HepG2 (cell line): Measurements from ENCODE around the gene P2RY11. TPM values are rescaled to one million over a fixed set of nuclear protein-coding genes. Genes with fewer than 3 reads are reported as not detected.
A peak's percentile ranks its signal among the peaks of the same experiment; 100 is the strongest.

Experiments used
- ATAC-seq: fragments of 200-7000 bp; cut with Tn5 transposase; 3 replicates; pipeline ENCODE4 v1.9.1; 2020; ENCODE audit warnings: mild to moderate bottlenecking, moderate library complexity
- BruUV-seq: library from RNA; stranded (reverse); fragments of 400-500 nt; replicated peaks from 2 replicates; lab custom pipeline; 2021; lab: Mats Ljungman, UMichigan
- CTCF ChIA-PET: fragments of 300-600 bp; formaldehyde crosslinking; extraction: SDS; loops from one replicate; lab custom pipeline; 2021; ENCODE audit warnings: low total read pairs, inconsistent platforms, low intra/inter-chr PET ratio; lab: Yijun Ruan, JAX
- POLR2A ChIA-PET: fragments of 350-600 bp; sonication (Branson Sonifier 250); formaldehyde crosslinking; loops from one replicate; lab custom pipeline; 2020; ENCODE audit warnings: antibody characterized with exemption, inconsistent platforms; lab: Yijun Ruan, JAX
- DNase-seq: peaks from one replicate; pipeline ENCODE4 v3.0.0-alpha.2; 2015; ENCODE audit warnings: low spot score
- FAIRE-seq: peaks from 3 replicates; lab custom pipeline; 2011; peaks lifted over from hg19 to GRCh38; lab: Jason Lieb, UNC
- H2AFZ ChIP-seq: one replicate; pipeline ENCODE4 v1.6.1; 2011; ENCODE audit warnings: low read length, inconsistent platforms
- H3K27ac ChIP-seq: fragments of 300-600 bp; 3 replicates; pipeline ENCODE4 v1.8.0; 2011; ENCODE audit warnings: mixed run types, mild to moderate bottlenecking, mixed read lengths, low read length, inconsistent platforms; ENCODE audit not compliant: insufficient read depth; ENCODE audit errors: extremely low read length
- H3K27me3 ChIP-seq, 2 experiments: fragments of 200-600 bp in 1 of 2; 2 replicates in 1 of 2; 3 replicates in 1 of 2; pipeline versions ENCODE4 v1.6.0 to v1.8.0; 2011; ENCODE audit warnings: low read length in 2 of 2, mild to moderate bottlenecking in 2 of 2, moderate library complexity in 2 of 2, inconsistent platforms in 1 of 2; ENCODE audit not compliant: insufficient read depth in 2 of 2, control insufficient read depth in 1 of 2
- H3K36me3 ChIP-seq, 2 experiments: fragments of 200-600 bp in 1 of 2; replicated peaks in 1 of 2; 2 replicates in 1 of 2; 3 replicates in 1 of 2; pipeline versions ENCODE4 v1.5.1 to v1.8.0; 2011; ENCODE audit warnings: low read length in 2 of 2, inconsistent platforms in 1 of 2; ENCODE audit not compliant: insufficient read depth in 2 of 2, control insufficient read depth in 1 of 2
- H3K4me1 ChIP-seq: 2 replicates; pipeline ENCODE4 v1.5.1; 2012; ENCODE audit warnings: low read length, inconsistent platforms; ENCODE audit not compliant: insufficient read depth
- H3K4me2 ChIP-seq: 2 replicates; pipeline ENCODE4 v1.6.0; 2011; ENCODE audit warnings: low read depth, low read length, inconsistent platforms
- H3K4me3 ChIP-seq, 3 experiments: fragments of 200-600 bp in 1 of 3; sonication (generic), shearing (Covaris generic) in 1 of 3; replicated peaks in 1 of 3; 2 replicates each; pipeline ENCODE4 v1.5.1; 2011 to 2016; ENCODE audit warnings: low read length in 3 of 3, inconsistent platforms in 2 of 3, low read depth in 2 of 3, mild to moderate bottlenecking in 2 of 3, control low read depth in 1 of 3, mixed read lengths in 1 of 3; ENCODE audit not compliant: insufficient read depth in 1 of 3
- H3K79me2 ChIP-seq: one replicate; pipeline ENCODE4 v1.6.1; 2011; ENCODE audit warnings: low read length, inconsistent platforms; ENCODE audit not compliant: insufficient read depth
- H3K9ac ChIP-seq: 2 replicates; pipeline ENCODE4 v1.6.0; 2011; ENCODE audit warnings: mild to moderate bottlenecking, low read depth, low read length, inconsistent platforms; ENCODE audit not compliant: insufficient read depth
- H3K9me3 ChIP-seq: 2 replicates; pipeline ENCODE4 v1.5.1; 2012; ENCODE audit warnings: mild to moderate bottlenecking, low read length
- H4K20me1 ChIP-seq: 2 replicates; pipeline ENCODE4 v1.6.0; 2011; ENCODE audit warnings: inconsistent platforms, mild to moderate bottlenecking, low read length, moderate library complexity; ENCODE audit not compliant: insufficient read depth
- GABPB1 ChIP-seq: IDR thresholded peaks from 2 replicates; pipeline ENCODE4 v1.6.1; 2016; ENCODE audit warnings: mild to moderate bottlenecking, missing genetic modification reagents, moderate library complexity, missing compliant biosample characterization
- NR2C2 ChIP-seq: sonication (generic); formaldehyde crosslinking; IDR thresholded peaks from 2 replicates; pipeline ENCODE4 v1.4.0; 2020; ENCODE audit warnings: missing genetic modification reagents, mild to moderate bottlenecking, moderate library complexity, borderline replicate concordance
- RARA ChIP-seq: IDR thresholded peaks from 2 replicates; pipeline ENCODE4 v1.6.1; 2016; ENCODE audit warnings: missing genetic modification reagents, missing compliant biosample characterization
- REXO4 ChIP-seq: sonication (generic); formaldehyde crosslinking; IDR thresholded peaks from 2 replicates; pipeline ENCODE4 v1.8.0; 2022; ENCODE audit warnings: missing genetic modification reagents, mild to moderate bottlenecking, borderline replicate concordance
- RXRA ChIP-seq: sonication (generic); formaldehyde crosslinking; IDR thresholded peaks from 2 replicates; pipeline ENCODE4 v1.5.1; 2020; ENCODE audit warnings: missing genetic modification reagents
- SMC3 ChIP-seq: IDR thresholded peaks from 2 replicates; pipeline ENCODE4 v1.6.1; 2011; ENCODE audit warnings: low read length, improper control_type of control experiment
- THAP8 ChIP-seq: sonication (generic); formaldehyde crosslinking; IDR thresholded peaks from 2 replicates; pipeline ENCODE4 v1.5.1; 2020; ENCODE audit warnings: missing genetic modification reagents, mild to moderate bottlenecking, borderline replicate concordance
- ZFP36L1 ChIP-seq: sonication (generic); formaldehyde crosslinking; IDR thresholded peaks from 2 replicates; pipeline ENCODE4 v1.8.0; 2022; ENCODE audit warnings: mild to moderate bottlenecking, missing genetic modification reagents, moderate library complexity
- ZNF230 ChIP-seq: sonication (generic); formaldehyde crosslinking; IDR thresholded peaks from 2 replicates; pipeline ENCODE4 v1.4.0; 2020; ENCODE audit warnings: mild to moderate bottlenecking, missing genetic modification reagents
- ZNF30 ChIP-seq: sonication (generic); formaldehyde crosslinking; IDR thresholded peaks from 2 replicates; pipeline ENCODE4 v1.5.0; 2020; ENCODE audit warnings: mild to moderate bottlenecking, missing genetic modification reagents
- ZNF34 ChIP-seq: sonication (generic); formaldehyde crosslinking; IDR thresholded peaks from 2 replicates; pipeline ENCODE4 v1.4.0; 2020; ENCODE audit warnings: mild to moderate bottlenecking, missing genetic modification reagents, borderline replicate concordance
- ZNF646 ChIP-seq: sonication (generic); formaldehyde crosslinking; IDR thresholded peaks from 2 replicates; pipeline ENCODE4 v1.9.0; 2021; ENCODE audit warnings: mild to moderate bottlenecking, missing genetic modification reagents
- ZNF770 ChIP-seq: sonication (generic); formaldehyde crosslinking; IDR thresholded peaks from 2 replicates; pipeline ENCODE4 v1.5.0; 2020; ENCODE audit warnings: mild to moderate bottlenecking, missing genetic modification reagents
- WGBS: methylation state at CpG from one replicate; pipeline ENCODE4 v1.1.6; 2017; ENCODE audit warnings: low lambda C conversion rate; 5-methylcytosine and 5-hydroxymethylcytosine counted together
- in situ Hi-C: cut with HindIII; loops from 2 replicates; pipeline ENCODE4 v1.10.0; 2017; ENCODE audit warnings: low pct_unique_long_range_greater_than_20kb; ENCODE audit not compliant: extremely low pct_ligation_motif_present
- intact Hi-C: fragments of 100-400 bp; cut with micrococcal nuclease; formaldehyde crosslinking; loops from one replicate; pipeline ENCODE4 v1.10.0; 2022; ENCODE audit not compliant: unreplicated experiment
- polyA plus RNA-seq, 8 experiments: library from polyadenylated mRNA; depleted of rRNA in 3 of 8; stranded (reverse) in 7 of 8; unstranded in 1 of 8; fragments of >200 nt; fragmentation: Illumina TruSeq in 4 of 8; extraction: Trizol in 4 of 8; gene quantifications; 2 replicates each; pipeline versions ENCODE4 v1.2.1 to v1.2.3, GENCODE V29; 2011 to 2016; ENCODE audit warnings: low read depth in 4 of 8, missing spikeins in 1 of 8, mixed read lengths in 1 of 8; ENCODE audit not compliant: insufficient read depth in 1 of 8
- total RNA-seq, 5 experiments: library from RNA; depleted of rRNA; stranded (reverse); fragments of >200 nt; fragmentation: Illumina TruSeq; extraction: Trizol; gene quantifications; 2 replicates each; pipeline ENCODE4 v1.2.3, GENCODE V29; 2016; ENCODE audit warnings: low read depth in 1 of 5

Gene P2RY11
- total and polyA plus RNA-seq, 2 of the 13 experiments (the other 11 are each of a cell fraction or from before 2014, with no cell fraction given): 4.0 to 7.8 TPM

- TF ChIP-seq THAP8 (CRISPR knock-in tag): no peak
- TF ChIP-seq, all 625 proteins: peak for 0
Observed at GRCh38 chr19:10069046-10069445, 42.4 kb upstream of the P2RY11 start (continued).

- Histone ChIP-seq H2AFZ (no peak overlapping the region), H3K4me1 (peaks cover 17% of the 10 kb centered on the region), H3K27ac (no peak overlapping the region), H3K9me3 (peaks cover 9% of the 10 kb centered on the region), H3K36me3 (no peaks in the 10 kb centered on the region), H3K4me3 (peak overlapping the region in 1 of 3 experiments; percentile 28; a peak in 1 of 6 replicates), H4K20me1 (no peaks in the 10 kb centered on the region), H3K9ac (no peak overlapping the region), H3K27me3 (peaks cover 2 to 8% of the 10 kb centered on the region in 2 experiments; a peak in 4 of 5 replicates), H3K79me2 (no peaks in the 10 kb centered on the region), H3K4me2 (peak overlapping the region; percentile 36; the same call in 1 of the 2 replicates)
- 12% methylated on average over 11 of the region's 22 CpGs for WGBS
- in situ Hi-C loops: no loop called here
- ChIA-PET CTCF (no interaction called here), POLR2A (no interaction called here)
- peak; percentile 45 for ATAC-seq
- no TSS peak for BruUV-seq
- no peak for FAIRE-seq
- no peak for DNase-seq
- intact Hi-C loops: no loop called here
- peak; percentile 67 for TF ChIP-seq NR2C2 (CRISPR knock-in tag)
- TF ChIP-seq SMC3: no peak
- TF ChIP-seq ZNF34 (CRISPR knock-in tag): no peak
- TF ChIP-seq ZNF646 (CRISPR knock-in tag): no peak
- no peak for TF ChIP-seq ZNF770 (CRISPR knock-in tag)
- TF ChIP-seq RXRA (CRISPR knock-in tag): peak; percentile 85; the same call in 1 of the 2 replicates
- TF ChIP-seq GABPB1 (CRISPR knock-in tag): peak; percentile 43; the same call in 1 of the 2 replicates
- no peak for TF ChIP-seq ZNF30 (CRISPR knock-in tag)
- no peak for TF ChIP-seq REXO4
- no peak for TF ChIP-seq ZFP36L1 (CRISPR knock-in tag)
- no peak for TF ChIP-seq ZNF230
- peak; percentile 93 for TF ChIP-seq RARA (CRISPR knock-in tag)
Observed at GRCh38 chr19:10070730-10071446, 40.6 kb upstream of the P2RY11 start.
